IMR-90 (cell line): Measurements from ENCODE around the gene TBX10.
"Not testable (repeated sequence)": the region's sequence is repeated elsewhere in the genome, so short reads cannot be mapped to it uniquely, and the experiment has no call there.

Experiments used
- BHLHE40 ChIP-seq: fragments of 150-350 bp; IDR thresholded peaks from 2 replicates; pipeline ENCODE4 v1.6.1; 2016; ENCODE audit warnings: mild to moderate bottlenecking, low read depth, low read length
- CTCF ChIP-seq: conservative IDR thresholded peaks from 2 replicates; pipeline ENCODE4 v1.5.1; 2012; ENCODE audit warnings: mild to moderate bottlenecking, low read depth, low read length, improper control_type of control experiment
- FOS ChIP-seq: fragments of 150-350 bp; IDR thresholded peaks from 2 replicates; pipeline ENCODE4 v1.6.1; 2016; ENCODE audit warnings: low read depth, low read length
- MAZ ChIP-seq: IDR thresholded peaks from 2 replicates; pipeline ENCODE4 v1.6.1; 2012; ENCODE audit warnings: low read depth, mild to moderate bottlenecking, low read length, improper control_type of control experiment, moderate library complexity, borderline replicate concordance
- MXI1 ChIP-seq: IDR thresholded peaks from 2 replicates; pipeline ENCODE4 v1.6.1; 2012; ENCODE audit warnings: low read depth, mild to moderate bottlenecking, low read length, moderate library complexity, borderline replicate concordance
- NFE2L2 ChIP-seq: fragments of 150-350 bp; IDR thresholded peaks from 2 replicates; pipeline ENCODE4 v1.6.1; 2016; ENCODE audit warnings: low read depth, mild to moderate bottlenecking, low read length
- POLR2A ChIP-seq: IDR thresholded peaks from 2 replicates; pipeline ENCODE4 v1.6.1; 2012; ENCODE audit warnings: mild to moderate bottlenecking, low read depth, low read length
- RAD21 ChIP-seq: IDR thresholded peaks from 2 replicates; pipeline ENCODE4 v1.6.1; 2012; ENCODE audit warnings: low read length, improper control_type of control experiment
- RCOR1 ChIP-seq: IDR thresholded peaks from 2 replicates; pipeline ENCODE4 v1.6.1; 2012; ENCODE audit warnings: mild to moderate bottlenecking, low read length, improper control_type of control experiment; ENCODE audit not compliant: insufficient replicate concordance
- RFX5 ChIP-seq: IDR thresholded peaks from 2 replicates; pipeline ENCODE4 v1.8.0; 2012; ENCODE audit warnings: low read depth, mild to moderate bottlenecking, low read length, moderate library complexity
- SMC3 ChIP-seq: fragments of 150-350 bp; IDR thresholded peaks from 2 replicates; pipeline ENCODE4 v1.6.1; 2016; ENCODE audit warnings: low read depth, mild to moderate bottlenecking, antibody characterized with exemption, low read length, moderate library complexity
- USF2 ChIP-seq: fragments of 150-350 bp; IDR thresholded peaks from 2 replicates; pipeline ENCODE4 v1.6.1; 2017; ENCODE audit warnings: mild to moderate bottlenecking, antibody characterized with exemption, low read length, low read depth

- not testable (repeated sequence) for TF ChIP-seq FOS, CTCF, MXI1, POLR2A, RAD21, RFX5, MAZ, SMC3, NFE2L2, RCOR1, BHLHE40, USF2
Observed at GRCh38 chr11:67597963-67598362, 41.6 kb downstream of the TBX10 start.
